ENCODE data around the gene CD9.

- TF ChIP-seq CTCF (conservative IDR thresholded peaks at IDR 0.05 in 1 of 2, IDR thresholded peaks at IDR 0.05 in 1 of 2; ENCODE audit: low read depth in 1 of 2, low read length in 2 of 2), result no peak
- no peak for TF ChIP-seq EZH2 (IDR thresholded peaks at IDR 0.05; ENCODE audit: low read length, missing control alignments)
These were observed 7.2 kb downstream of the CD9 start for GRCh38 chr12:6207259-6207925.

All from fibroblast of lung (primary cell).